SKM-1 (cell line): ENCODE measurements around the gene ARHGAP21.

Source experiments
- DNase-seq: peaks from one replicate; lab custom pipeline; 2025; ENCODE audit not compliant: unreplicated experiment; lab: John Stamatoyannopoulos, UW

Gene ARHGAP21

GRCh38 chr10:24544776-24545175 is 178.9 kb downstream of the ARHGAP21 start:
- DNase-seq, result no peak

- DNase-seq, result no peak
These were observed 181.1 kb downstream of the ARHGAP21 start for GRCh38 chr10:24542314-24543270.

GRCh38 chr10:24541239-24541753 is 182.4 kb downstream of the ARHGAP21 start:
- no peak for DNase-seq

- no peak for DNase-seq
These were observed 187.1 kb downstream of the ARHGAP21 start for GRCh38 chr10:24536636-24537035.

- DNase-seq, result no peak
These were observed 189.7 kb downstream of the ARHGAP21 start for GRCh38 chr10:24533981-24534380.
